Right lobe of liver (tissue), 6 donors: ENCODE measurements around the gene KIF13A. TPM values are rescaled to one million over a fixed set of nuclear protein-coding genes. Genes with fewer than 3 reads are reported as not detected.
"Not testable (repeated sequence)": the region's sequence is repeated elsewhere in the genome, so short reads cannot be mapped to it uniquely, and the experiment has no call there.

ENCODE experiments used
- ATAC-seq, 4 donors: fragments of 200-7000 bp; cut with Tn5 transposase; one replicate each; pipeline ENCODE4 v1.9.1; 2020; ENCODE audit warnings: mild to moderate bottlenecking in 4 of 4, moderate library complexity in 4 of 4
- DNase-seq, 3 donors: peaks; one replicate each; pipeline ENCODE4 v3.0.0-alpha.2; 2020
- H3K27ac ChIP-seq, 3 donors: fragments of 200-600 bp; one replicate each; pipeline ENCODE4 v1.8.0; 2022
- H3K27me3 ChIP-seq, 2 donors: fragments of 200-600 bp; one replicate each; pipeline ENCODE4 v1.8.0; 2022
- H3K36me3 ChIP-seq, 4 donors: fragments of 200-600 bp; sonication (generic) in 1 of 4; one replicate each; pipeline versions ENCODE4 v1.5.1 to v1.8.0; 2017 to 2022; ENCODE audit warnings: control low read depth in 1 of 4
- H3K4me1 ChIP-seq, 4 donors: fragments of 200-600 bp; sonication (generic) in 1 of 4; one replicate each; pipeline versions ENCODE4 v1.5.1 to v1.8.0; 2017 to 2022; ENCODE audit warnings: control low read depth in 1 of 4
- H3K4me3 ChIP-seq, 3 donors: fragments of 200-600 bp; one replicate each; pipeline ENCODE4 v1.8.0; 2022
- H3K9me3 ChIP-seq, 4 donors: fragments of 200-600 bp; sonication (generic) in 1 of 4; one replicate each; pipeline versions ENCODE4 v1.5.1 to v1.8.0; 2017 to 2022; ENCODE audit warnings: control low read depth in 1 of 4
- CTCF ChIP-seq, 4 donors: fragments of 200-600 bp in 3 of 4; fragments of 450-650 bp in 1 of 4; IDR thresholded peaks; one replicate each; pipeline versions ENCODE4 v1.5.1 to v1.8.0; 2016 to 2022; ENCODE audit warnings: antibody characterized with exemption in 4 of 4, mild to moderate bottlenecking in 2 of 4
- POLR2A ChIP-seq: fragments of 450-650 bp; IDR thresholded peaks from one replicate; pipeline ENCODE4 v1.6.1; 2017; ENCODE audit warnings: antibody characterized with exemption, mild to moderate bottlenecking
- WGBS: methylation state at CpG from one replicate; pipeline ENCODE4 v1.1.6; 2018; ENCODE audit warnings: low coverage, low lambda C conversion rate; ENCODE audit not compliant: insufficient coverage; ENCODE audit errors: missing lambda C conversion rate; 5-methylcytosine and 5-hydroxymethylcytosine counted together
- intact Hi-C, 2 donors: fragments of 100-400 bp; cut with DNase I; formaldehyde crosslinking; loops; one replicate each; pipeline versions ENCODE4 v1.11.2 to v1.14.1; 2022
- total RNA-seq, 6 experiments: library from RNA; depleted of rRNA in 2 of 6; stranded (reverse); fragments of >200 nt in 2 of 6; fragmentation: NEBNext Ultra II Directional in 3 of 6; extraction: Animal tissue kit (Norgen Biotek cat#: 25700) in 3 of 6; gene quantifications; one replicate each; pipeline versions ENCODE4 v1.1.0 to v1.2.4, GENCODE V29; 2016 to 2023
- donor health status: DM: no; HTN: yes; CAD: no.
- donor health status: DM: no; HTN: no; CAD: no.
- donor health status: DM: no; HTN: no; CAD: no.
- donor health status: DM: no; HTN: yes; CAD: no.
- donor health status: DM: no; HTN: yes; CAD: no.

Gene KIF13A
- total RNA-seq, 6 experiments from 2014 or later, result 17.7 to 19.4 (median 18.4) TPM

GRCh38 chr6:17957086-17957485 is 30.3 kb downstream of the KIF13A start:
- 70% methylated on average over 2 of the region's 5 CpGs for WGBS
- no peaks in the 10 kb centered on the region for H3K9me3 ChIP-seq
- intact Hi-C loops, result no loop called here
- no peaks in the 10 kb centered on the region for H3K4me1 ChIP-seq
- no peak overlapping the region for H3K27ac ChIP-seq
- no peak for ATAC-seq
- no peaks in the 10 kb centered on the region for H3K36me3 ChIP-seq
- DNase-seq, result no peak
- no peaks in the 10 kb centered on the region for H3K27me3 ChIP-seq
- TF ChIP-seq CTCF (IDR thresholded peaks at IDR 0.05) (no peak), POLR2A (no peak)
- H3K4me3 ChIP-seq, result no peak overlapping the region

DNA sequence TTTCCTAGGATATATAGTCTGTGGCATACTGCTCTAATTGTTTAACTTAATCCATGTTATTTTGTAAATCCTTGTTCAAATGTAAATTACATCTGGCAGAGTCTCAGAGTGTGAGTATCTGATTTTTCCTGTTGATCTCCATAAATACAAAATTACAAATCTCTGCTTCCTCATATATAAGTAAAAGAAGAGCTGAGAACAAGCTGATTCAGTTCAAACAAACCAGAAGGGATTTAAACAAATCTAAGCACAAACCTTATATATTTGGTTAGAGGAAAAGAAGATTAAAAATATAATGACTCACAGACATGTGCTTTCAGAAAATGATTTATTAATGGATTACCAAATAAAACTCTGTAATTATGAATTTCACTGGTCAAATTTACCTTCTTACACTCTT is 37.3 kb downstream of the KIF13A start:
- intact Hi-C loops, result no loop called here
- Histone ChIP-seq H3K36me3 (no peaks in the 10 kb centered on the region), H3K27ac (no peak overlapping the region), H3K9me3 (no peaks in the 10 kb centered on the region), H3K27me3 (no peaks in the 10 kb centered on the region), H3K4me3 (no peak overlapping the region), H3K4me1 (no peaks in the 10 kb centered on the region)
- DNase-seq (no peak), ATAC-seq (no peak)
- no peak for TF ChIP-seq POLR2A
- no peak for TF ChIP-seq CTCF (IDR thresholded peaks at IDR 0.05)

DNA sequence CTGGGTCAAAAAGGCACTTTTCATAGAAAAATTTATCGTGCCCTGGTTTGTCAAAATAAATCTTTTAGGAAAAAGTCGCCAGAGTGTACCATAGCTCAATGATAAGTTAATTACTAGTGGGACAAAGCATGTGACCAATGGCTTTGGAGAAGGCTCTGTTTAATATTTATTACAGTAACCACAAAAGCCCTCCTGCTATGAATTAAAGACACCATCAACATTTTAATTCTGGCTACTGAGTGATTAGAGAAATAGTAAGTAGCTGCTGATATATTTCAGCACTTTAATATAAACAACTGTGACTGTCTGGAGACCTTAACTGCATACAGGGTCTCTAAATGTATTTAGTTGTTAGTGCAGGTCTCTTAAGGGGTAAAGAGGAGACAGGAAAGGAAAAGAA is 38.3 kb downstream of the KIF13A start:
- WGBS, result 86% methylated on average over 2 of the region's 2 CpGs
- H3K27me3 ChIP-seq, result no peaks in the 10 kb centered on the region
- no peak overlapping the region for H3K4me3 ChIP-seq
- no peaks in the 10 kb centered on the region for H3K36me3 ChIP-seq
- no peak overlapping the region for H3K27ac ChIP-seq
- DNase-seq (no peak), ATAC-seq (no peak)
- no peaks in the 10 kb centered on the region for H3K4me1 ChIP-seq
- intact Hi-C loops, result no loop called here
- TF ChIP-seq CTCF (IDR thresholded peaks at IDR 0.05) (no peak), POLR2A (no peak)
- H3K9me3 ChIP-seq, result no peaks in the 10 kb centered on the region

GRCh38 chr6:17948725-17949124 is 38.7 kb downstream of the KIF13A start:
- 77% methylated on average over 7 of the region's 7 CpGs for WGBS
- intact Hi-C loops, result no loop called here

GRCh38 chr6:17947574-17947973 is 39.9 kb downstream of the KIF13A start:
- intact Hi-C loops, H3K27ac ChIP-seq, H3K4me1 ChIP-seq, H3K36me3 ChIP-seq, H3K4me3 ChIP-seq, H3K9me3 ChIP-seq, H3K27me3 ChIP-seq, ATAC-seq, DNase-seq: not testable (repeated sequence)
- WGBS, result 95% methylated on average over 4 of the region's 7 CpGs

More at GRCh38 chr6:17948725-17949124, 38.7 kb downstream of the KIF13A start:
- Histone ChIP-seq H3K36me3 (no peaks in the 10 kb centered on the region), H3K4me1 (no peaks in the 10 kb centered on the region), H3K9me3 (no peaks in the 10 kb centered on the region), H3K27ac (no peak overlapping the region), H3K27me3 (no peaks in the 10 kb centered on the region), H3K4me3 (no peak overlapping the region)
- DNase-seq (no peak), ATAC-seq (no peak)
- TF ChIP-seq POLR2A (no peak), CTCF (IDR thresholded peaks at IDR 0.05) (no peak)
